ENCODE results near the gene RBMS3. TPM values are rescaled to one million over a fixed set of nuclear protein-coding genes. Genes with fewer than 3 reads are reported as not detected.

Gene RBMS3
- total RNA-seq, 1 donor from 2014 or later: 23.7 TPM

- Histone ChIP-seq H3K4me3 (ENCODE audit: low read depth, low read length) (no peak overlapping the region), H3K36me3 (ENCODE audit: control insufficient read depth, insufficient read depth, low read length) (no peaks in the 10 kb centered on the region), H3K27me3 (ENCODE audit: control insufficient read depth, insufficient read depth, low read length) (no peaks in the 10 kb centered on the region)
- no peak for TF ChIP-seq CTCF (IDR thresholded peaks at IDR 0.05; ENCODE audit: insufficient read depth, low read length, poor library complexity, severe bottlenecking)
- no peak for DNase-seq (ENCODE audit: low read depth)
Measured at GRCh38 chr3:29764041-29764440, 483.2 kb downstream of the RBMS3 start.

DNA sequence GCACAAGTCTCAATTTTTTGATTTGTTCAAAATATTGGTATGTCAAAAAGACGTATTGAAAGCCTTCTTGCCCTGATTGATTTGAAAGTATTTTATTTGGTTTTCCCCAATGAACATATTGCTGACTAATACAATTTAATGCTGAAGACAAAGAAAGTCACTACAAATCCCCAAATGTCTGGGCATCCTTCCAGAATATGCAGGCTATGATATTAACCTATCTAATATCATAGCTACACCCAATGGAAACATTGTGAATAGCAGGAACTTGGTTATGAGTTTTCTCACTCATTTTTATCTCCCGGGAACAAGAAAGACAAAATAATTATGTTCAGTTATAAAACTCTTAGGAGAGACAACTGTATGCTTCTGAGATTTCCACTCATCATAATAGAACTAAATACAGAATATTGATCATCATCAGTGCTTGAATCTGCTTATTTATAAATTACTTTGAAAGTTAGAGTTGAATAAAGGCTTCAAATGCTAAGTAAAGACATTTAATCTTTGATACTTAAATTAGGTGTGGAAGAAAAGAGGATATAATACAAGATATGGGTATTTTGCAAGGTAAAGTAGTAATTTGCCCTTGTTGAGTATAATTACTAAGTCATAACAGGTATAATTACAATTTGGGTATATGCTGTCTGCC lies 483.9 kb downstream of the RBMS3 start:
- no peaks in the 10 kb centered on the region for H3K36me3 ChIP-seq (ENCODE audit: control insufficient read depth, insufficient read depth, low read length)
- no peak for TF ChIP-seq CTCF (IDR thresholded peaks at IDR 0.05; ENCODE audit: insufficient read depth, low read length, poor library complexity, severe bottlenecking)
- no peak for DNase-seq (ENCODE audit: low read depth)
- no peaks in the 10 kb centered on the region for H3K27me3 ChIP-seq (ENCODE audit: control insufficient read depth, insufficient read depth, low read length)
- H3K4me3 ChIP-seq (ENCODE audit: low read depth, low read length): no peak overlapping the region

DNA sequence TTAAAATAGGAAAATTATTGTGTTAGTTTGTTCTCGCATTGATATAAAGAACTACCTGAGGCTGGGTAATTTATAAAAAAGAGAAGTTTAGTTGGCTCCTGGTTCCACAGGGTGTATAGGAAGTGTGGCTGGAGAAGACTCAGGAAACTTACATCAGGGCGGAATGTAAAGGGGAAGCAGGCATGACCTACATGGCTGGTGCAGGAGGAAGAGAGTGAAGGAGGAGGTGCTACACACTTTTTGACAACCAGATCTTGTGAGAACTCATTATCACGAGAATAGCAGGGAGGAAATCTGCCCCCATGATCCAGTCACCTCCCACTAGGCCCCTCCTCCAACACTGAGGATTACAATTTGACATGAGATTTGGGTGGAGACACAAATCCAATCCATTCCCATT lies 490.7 kb downstream of the RBMS3 start:
- Histone ChIP-seq H3K27me3 (ENCODE audit: control insufficient read depth, insufficient read depth, low read length) (no peaks in the 10 kb centered on the region), H3K36me3 (ENCODE audit: control insufficient read depth, insufficient read depth, low read length) (no peaks in the 10 kb centered on the region), H3K4me3 (ENCODE audit: low read depth, low read length) (no peak overlapping the region)
- no peak for DNase-seq (ENCODE audit: low read depth)
- no peak for TF ChIP-seq CTCF (IDR thresholded peaks at IDR 0.05; ENCODE audit: insufficient read depth, low read length, poor library complexity, severe bottlenecking)

- H3K36me3 ChIP-seq (ENCODE audit: control insufficient read depth, insufficient read depth, low read length): no peaks in the 10 kb centered on the region
- TF ChIP-seq CTCF (IDR thresholded peaks at IDR 0.05; ENCODE audit: insufficient read depth, low read length, poor library complexity, severe bottlenecking): no peak
- H3K27me3 ChIP-seq (ENCODE audit: control insufficient read depth, insufficient read depth, low read length): no peaks in the 10 kb centered on the region
- H3K4me3 ChIP-seq (ENCODE audit: low read depth, low read length): no peak overlapping the region
- no peak for DNase-seq (ENCODE audit: low read depth)
Measured at GRCh38 chr3:29772436-29772835, 491.6 kb downstream of the RBMS3 start.

DNA sequence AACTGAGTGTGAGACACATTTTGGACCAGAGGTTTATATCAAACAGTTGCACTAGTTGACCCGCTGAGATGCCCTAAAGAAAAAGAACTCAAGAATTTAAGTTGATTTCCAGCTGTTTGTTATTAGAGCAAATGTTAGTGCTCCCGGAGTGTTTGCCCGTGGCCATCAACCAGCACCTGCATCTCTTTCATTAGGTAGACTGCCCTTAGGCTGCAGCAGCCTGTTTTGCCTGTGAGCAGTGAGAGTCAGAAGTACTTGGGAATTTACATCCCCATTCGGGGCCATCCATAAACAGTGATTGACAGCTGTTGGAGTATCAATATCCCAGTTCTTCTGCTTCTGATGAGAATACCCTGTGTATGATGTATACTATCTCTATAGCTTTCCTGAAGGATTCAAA lies 492.6 kb downstream of the RBMS3 start:
- H3K4me3 ChIP-seq (ENCODE audit: low read depth, low read length): no peak overlapping the region
- TF ChIP-seq CTCF (IDR thresholded peaks at IDR 0.05; ENCODE audit: insufficient read depth, low read length, poor library complexity, severe bottlenecking): no peak
- no peaks in the 10 kb centered on the region for H3K27me3 ChIP-seq (ENCODE audit: control insufficient read depth, insufficient read depth, low read length)
- H3K36me3 ChIP-seq (ENCODE audit: control insufficient read depth, insufficient read depth, low read length): no peaks in the 10 kb centered on the region
- DNase-seq (ENCODE audit: low read depth): no peak

DNA sequence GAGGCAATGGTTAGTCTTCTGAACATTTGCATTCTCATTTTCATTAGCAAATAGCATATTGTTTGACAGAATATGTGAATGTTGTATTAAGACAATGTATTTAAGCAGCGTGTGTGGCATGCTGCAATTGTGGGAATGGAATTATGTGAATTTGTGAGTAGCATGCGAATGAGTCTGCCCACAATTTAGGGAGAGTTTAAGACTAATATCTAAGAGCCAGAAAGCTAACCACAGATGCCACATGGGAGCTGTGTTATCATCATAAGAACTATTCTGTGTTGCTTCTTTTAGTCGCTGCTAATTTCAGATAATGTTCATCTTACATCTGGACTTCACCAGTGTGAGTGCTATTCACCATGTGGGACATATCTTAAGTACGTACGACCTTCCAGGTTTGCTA lies 494.5 kb downstream of the RBMS3 start:
- DNase-seq (ENCODE audit: low read depth): no peak
- Histone ChIP-seq H3K27me3 (ENCODE audit: control insufficient read depth, insufficient read depth, low read length) (no peaks in the 10 kb centered on the region), H3K36me3 (ENCODE audit: control insufficient read depth, insufficient read depth, low read length) (no peaks in the 10 kb centered on the region), H3K4me3 (ENCODE audit: low read depth, low read length) (no peak overlapping the region)
- TF ChIP-seq CTCF (IDR thresholded peaks at IDR 0.05; ENCODE audit: insufficient read depth, low read length, poor library complexity, severe bottlenecking): no peak
